LNCAP (cell line): ENCODE results near the gene RNF43.

ENCODE experiments used
- CTCF ChIP-seq: fragments of 450-650 bp; IDR thresholded peaks from 2 replicates; pipeline ENCODE4 v1.5.1; 2017; ENCODE audit warnings: mild to moderate bottlenecking

RNF43 gene

GRCh38 chr17:58403311-58403710 lies 14.0 kb downstream of the RNF43 start:
- no peak for TF ChIP-seq CTCF

GRCh38 chr17:58402679-58403078 lies 14.7 kb downstream of the RNF43 start:
- no peak for TF ChIP-seq CTCF

GRCh38 chr17:58402047-58402446 lies 15.3 kb downstream of the RNF43 start:
- no peak for TF ChIP-seq CTCF

GRCh38 chr17:58401287-58401686 lies 16.0 kb downstream of the RNF43 start:
- TF ChIP-seq CTCF: no peak

- no peak for TF ChIP-seq CTCF
Measured at GRCh38 chr17:58400826-58401225, 16.5 kb downstream of the RNF43 start.

- no peak for TF ChIP-seq CTCF
Measured at GRCh38 chr17:58399974-58400373, 17.4 kb downstream of the RNF43 start.

- TF ChIP-seq CTCF: no peak
Measured at GRCh38 chr17:58398574-58399266, 18.6 kb downstream of the RNF43 start.

GRCh38 chr17:58396173-58396572 lies 21.2 kb downstream of the RNF43 start:
- TF ChIP-seq CTCF: no peak
